IPS DF 4.7 (cell line): ENCODE data around the gene RANBP10.
"Not testable (repeated sequence)": the region's sequence is repeated elsewhere in the genome, so short reads cannot be mapped to it uniquely, and the experiment has no call there.

Experiments
- DNase-seq: peaks from one replicate; pipeline ENCODE4 v3.0.0-alpha.2; 2013; ENCODE audit warnings: low spot score; ENCODE audit errors: extremely low read depth

The RANBP10 gene

DNA sequence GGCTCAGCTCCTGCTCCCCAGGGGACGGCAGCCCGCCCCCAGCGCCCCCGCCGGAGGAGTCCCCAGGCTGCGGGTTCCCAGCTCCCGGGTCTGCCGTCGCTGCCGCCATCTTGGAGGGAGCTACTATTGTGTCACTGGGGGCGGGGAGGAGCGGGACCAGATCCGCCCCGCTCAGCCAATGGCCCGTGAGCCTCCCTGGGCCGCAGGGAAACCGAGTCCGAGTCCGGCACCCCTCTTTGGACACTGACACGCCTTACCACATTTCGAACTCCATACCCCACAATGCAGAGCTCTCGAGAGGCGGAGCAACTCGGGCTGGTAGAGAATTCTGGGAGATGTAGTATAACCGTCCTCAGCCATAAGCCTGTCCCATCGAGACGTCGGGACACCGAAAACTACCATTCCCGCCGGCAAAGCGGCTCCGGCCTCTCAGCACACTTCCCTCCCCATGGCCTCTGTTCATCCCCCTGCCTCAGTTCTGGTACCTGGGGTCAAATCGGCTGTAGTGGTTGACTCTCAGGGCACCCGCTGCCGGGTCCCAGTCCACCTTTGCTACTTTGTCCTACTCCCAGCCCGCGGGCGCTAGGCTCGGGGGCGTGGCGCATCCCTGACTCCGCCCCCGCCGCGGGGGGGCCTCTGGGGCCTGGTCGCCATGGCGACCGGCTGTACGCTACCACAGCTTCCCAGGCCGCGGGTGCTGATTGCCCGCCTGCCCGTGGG is at the start of gene RANBP10, which contains the start of gene TSNAXIP1:
RANBP10 (minus strand) TSS at position 133 of the 720 bp plus-strand sequence; CDS start at position 109, 24 bp downstream.
TSNAXIP1 (plus strand) TSS at position 462 of the 720 bp plus-strand sequence. CDS start 261 bp downstream, outside the sequence.
- DNase-seq = peak; percentile 98

DNA sequence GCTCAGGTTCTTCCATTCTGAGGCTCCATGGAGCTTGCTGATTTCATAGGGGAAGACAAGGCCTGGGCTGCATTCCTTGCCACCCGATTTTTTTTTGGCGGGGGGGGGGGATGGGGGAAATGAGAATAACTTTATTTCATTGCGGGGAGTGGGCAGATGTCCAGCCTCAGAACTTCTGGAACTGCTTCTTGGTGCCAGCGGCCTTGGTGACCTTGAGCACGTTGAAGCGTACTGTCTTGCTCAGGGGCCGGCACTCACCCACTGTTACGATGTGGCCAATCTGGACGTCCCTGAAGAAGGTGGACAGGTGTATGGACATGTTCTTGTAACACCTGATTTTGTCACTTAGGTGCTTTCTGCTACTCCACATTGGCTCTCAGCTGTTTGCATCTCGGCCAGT is 49.4 kb upstream of the RANBP10 start:
- no peak for DNase-seq

DNA sequence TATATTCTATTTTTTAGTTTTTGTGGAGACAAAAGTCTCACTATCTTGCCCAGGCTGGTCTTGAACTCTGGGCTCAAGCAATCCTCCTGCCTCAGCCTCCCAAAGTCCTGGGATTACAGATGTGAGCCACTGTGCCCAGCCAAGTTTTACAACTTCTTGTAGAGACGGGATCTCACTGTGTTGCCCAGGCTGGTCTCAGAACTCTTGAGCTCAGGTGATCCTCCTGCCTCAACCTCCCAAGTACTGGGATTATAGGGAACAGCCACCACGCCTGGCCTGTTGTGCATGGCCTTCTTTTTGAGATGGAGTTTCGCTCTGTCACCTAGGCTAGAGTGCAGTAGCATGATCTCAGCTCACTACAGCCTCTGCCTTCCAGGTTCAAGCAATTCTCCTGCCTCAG is 47.3 kb upstream of the RANBP10 start:
- DNase-seq = no peak

DNA sequence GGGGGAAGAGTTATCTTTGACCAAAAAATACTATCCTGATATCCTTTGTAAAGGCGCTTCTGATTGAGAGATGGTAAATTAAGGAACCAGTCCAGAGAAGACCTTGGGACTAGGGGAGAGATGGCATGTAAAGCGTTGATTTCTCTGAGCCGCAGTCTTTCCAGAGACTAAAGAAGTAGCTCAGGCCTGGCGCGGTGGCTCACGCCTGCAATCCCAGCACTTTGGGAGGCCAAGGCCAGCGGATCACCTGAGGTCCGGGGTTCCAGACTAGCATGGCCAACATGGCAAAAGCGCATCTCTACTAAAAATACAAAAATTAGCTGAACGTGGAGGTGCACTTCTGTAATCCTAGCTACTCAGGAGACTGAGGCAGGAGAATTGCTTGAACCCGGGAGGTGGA is 41.8 kb upstream of the RANBP10 start:
- DNase-seq = no peak

DNA sequence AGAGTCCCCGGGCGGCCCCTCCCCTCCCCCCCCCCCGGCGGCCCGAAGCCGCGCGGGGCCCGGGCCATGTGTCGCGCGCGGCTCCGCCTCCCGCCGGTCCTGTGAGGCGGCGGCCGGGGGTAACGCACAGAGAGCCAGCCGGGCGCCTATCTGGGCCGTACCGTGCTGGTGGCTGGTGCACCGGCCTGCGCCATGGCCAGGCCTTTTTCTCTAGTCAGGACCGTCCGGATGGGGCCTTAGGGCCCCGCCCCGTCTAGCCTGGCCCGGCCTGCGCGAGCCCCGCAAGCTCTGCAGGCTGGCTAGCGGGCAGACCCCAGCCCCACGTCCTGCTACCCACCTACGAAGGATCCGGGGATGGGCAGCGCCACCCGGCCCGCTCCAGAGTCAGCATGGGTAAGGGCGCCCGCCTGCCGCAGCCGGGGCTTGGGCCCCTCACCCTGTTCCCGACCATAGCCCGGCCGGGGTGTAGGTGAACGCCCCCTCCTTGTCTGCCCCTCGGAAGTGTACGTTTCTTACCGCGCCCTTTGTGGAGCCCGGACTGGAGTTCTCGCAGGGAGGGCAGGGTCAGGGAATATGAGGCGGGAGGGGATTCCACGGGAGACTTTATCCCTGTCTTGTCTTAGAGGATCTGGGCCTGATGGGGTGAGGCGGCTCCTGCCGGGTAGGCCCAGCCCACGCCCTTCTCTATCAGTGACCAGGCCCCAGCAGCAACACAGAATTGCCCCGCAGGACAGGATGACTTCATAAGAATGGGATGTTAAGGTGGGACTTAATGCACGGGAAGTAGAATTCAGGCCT is 40.9 kb upstream of the RANBP10 start, which contains the start of gene CENPT:
CENPT (minus strand) TSS at position 630 of the 798 bp plus-strand sequence. CDS start 13,834 bp downstream, outside the sequence.
- no peak for DNase-seq

DNA sequence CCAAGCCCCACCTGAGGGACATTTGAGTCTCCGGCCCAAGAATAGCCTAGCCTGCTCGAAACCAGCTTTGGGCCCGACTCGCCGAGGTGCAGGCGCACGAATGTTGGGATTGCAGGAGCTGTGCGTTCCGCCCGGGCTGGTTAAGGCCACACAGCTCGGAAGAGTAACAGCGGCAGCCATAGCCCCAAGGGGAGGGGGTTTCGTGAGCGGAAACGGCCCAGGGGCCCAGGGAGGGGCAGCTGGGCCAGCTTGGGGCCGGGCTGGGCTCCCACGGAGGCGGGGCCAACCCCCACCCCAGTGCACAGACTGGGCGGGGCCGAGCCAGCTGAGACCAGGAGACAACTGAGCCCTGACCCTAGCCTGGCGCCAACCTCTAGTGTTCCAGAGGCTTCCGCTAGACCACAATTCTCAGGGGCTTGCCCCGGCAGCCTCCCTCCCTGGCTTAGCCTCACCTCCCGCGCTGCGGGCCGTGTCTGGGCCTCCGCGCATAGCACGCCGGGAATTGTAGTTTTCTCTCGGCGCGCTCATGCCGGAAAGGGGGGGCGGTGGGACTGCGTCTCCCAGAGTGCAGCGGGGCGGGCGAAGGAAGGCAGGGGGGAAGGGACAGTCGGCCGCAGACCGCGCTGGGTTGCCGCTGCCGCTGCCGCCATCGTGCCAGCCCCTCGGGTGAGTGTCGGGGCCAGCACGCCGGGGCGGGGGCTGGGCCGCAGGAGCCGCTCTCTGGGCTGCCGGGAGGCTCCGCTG is 40.1 kb upstream of the RANBP10 start, which contains the start of gene NUTF2:
NUTF2 (plus strand) TSS at position 614 of the 744 bp plus-strand sequence. CDS start 18,198 bp downstream, outside the sequence.
- peak; percentile 95 for DNase-seq

DNA sequence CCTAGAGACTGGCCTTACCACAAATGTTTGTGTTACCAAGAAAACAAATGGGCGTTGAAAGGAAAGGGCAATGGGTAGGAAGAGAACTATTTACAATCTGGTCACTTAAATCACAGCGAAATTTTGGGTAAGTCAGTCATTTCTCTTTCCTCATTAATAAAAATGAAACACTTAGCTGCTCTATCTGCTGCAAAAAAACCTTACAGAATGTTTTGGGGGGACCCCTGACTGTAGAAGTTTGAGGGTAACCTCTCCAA is 39.6 kb upstream of the RANBP10 start:
- DNase-seq = no peak

DNA sequence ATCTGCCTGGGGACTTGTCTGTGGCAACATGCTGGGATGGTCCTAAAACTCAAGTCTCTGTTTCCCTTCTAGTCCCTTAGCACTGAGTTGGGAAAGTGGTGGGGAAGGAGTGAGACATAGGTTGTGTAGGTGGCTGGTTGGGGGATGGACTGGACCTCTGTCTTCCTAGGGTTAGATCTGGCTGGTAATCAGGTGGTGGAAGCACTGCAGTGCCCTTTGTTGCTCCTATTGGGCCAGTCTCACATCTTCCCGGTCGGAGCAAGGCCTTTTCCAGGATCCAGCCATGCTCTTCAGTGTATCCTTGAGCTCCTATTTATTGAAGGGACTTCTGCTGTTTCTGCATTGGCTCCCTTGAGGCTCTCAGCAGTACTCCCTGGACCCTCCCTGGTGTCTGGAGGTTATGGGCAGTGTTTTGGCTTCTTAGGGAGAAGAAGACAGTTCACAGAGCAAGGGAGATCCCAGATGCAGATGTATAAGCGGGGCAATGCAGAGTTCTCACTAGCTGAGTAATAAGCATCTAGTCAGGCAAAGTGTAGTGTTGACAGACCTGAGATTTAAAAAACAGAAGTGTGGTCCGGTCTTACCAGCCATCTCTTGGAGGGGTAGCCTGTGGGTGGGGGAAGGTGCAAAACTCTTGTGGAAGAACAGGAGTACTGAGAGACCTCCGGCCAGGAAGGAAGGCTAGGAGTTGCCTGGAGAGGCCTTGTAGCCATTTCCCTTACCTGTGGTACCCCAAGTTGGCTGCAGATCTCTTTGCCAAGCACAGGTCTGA is 39.1 kb upstream of the RANBP10 start:
- DNase-seq = no peak

DNA sequence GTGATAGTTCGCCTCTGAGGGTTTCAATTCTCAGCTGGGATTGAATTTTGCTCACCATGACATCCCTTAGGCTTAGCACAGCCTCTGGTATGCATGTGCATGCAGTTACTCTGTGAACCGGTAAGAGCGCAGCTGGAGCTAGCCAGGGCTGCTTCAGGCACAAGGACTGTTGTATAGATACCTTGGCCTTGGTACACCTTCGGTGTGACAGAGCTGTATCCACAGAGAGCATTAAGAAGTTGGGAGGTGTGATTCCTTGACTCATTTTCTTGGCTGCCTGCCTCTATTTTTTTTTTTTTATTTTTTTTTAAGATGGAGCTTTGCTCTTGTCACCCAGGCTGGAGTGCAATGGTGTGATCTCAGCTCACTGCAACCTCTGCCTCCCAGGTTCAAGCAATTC is 38.1 kb upstream of the RANBP10 start:
- no peak for DNase-seq

DNA sequence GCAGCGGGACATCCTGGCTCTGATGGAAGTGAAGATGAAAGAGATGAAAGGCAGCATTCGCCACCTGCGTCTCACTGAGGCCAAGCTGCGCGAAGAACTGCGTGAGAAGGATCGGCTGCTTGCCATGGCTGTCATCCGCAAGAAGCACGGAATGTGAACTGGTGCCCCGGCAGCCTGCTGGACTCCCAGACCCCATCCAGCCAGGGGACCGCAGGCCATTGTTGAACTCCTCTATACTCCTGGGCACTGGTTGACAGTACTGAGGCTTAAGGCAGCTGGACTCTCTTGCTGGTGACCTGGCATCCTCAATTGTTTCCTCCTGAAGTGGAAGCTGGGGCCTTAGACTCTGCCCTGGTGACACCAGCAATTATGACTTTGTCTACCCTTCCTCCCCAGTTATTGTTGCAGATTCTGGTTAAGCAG is 37.0 kb upstream of the RANBP10 start:
- no peak for DNase-seq

DNA sequence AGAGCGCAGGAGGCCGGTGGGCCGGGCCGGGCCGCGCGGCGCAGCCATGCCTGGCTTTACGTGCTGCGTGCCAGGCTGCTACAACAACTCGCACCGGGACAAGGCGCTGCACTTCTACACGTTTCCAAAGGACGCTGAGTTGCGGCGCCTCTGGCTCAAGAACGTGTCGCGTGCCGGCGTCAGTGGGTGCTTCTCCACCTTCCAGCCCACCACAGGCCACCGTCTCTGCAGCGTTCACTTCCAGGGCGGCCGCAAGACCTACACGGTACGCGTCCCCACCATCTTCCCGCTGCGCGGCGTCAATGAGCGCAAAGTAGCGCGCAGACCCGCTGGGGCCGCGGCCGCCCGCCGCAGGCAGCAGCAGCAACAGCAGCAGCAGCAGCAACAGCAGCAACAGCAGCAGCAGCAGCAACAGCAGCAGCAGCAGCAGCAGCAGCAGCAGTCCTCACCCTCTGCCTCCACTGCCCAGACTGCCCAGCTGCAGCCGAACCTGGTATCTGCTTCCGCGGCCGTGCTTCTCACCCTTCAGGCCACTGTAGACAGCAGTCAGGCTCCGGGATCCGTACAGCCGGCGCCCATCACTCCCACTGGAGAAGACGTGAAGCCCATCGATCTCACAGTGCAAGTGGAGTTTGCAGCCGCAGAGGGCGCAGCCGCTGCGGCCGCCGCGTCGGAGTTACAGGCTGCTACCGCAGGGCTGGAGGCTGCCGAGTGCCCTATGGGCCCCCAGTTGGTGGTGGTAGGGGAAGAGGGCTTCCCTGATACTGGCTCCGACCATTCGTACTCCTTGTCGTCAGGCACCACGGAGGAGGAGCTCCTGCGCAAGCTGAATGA is 36.4 kb upstream of the RANBP10 start:
- no peak for DNase-seq

DNA sequence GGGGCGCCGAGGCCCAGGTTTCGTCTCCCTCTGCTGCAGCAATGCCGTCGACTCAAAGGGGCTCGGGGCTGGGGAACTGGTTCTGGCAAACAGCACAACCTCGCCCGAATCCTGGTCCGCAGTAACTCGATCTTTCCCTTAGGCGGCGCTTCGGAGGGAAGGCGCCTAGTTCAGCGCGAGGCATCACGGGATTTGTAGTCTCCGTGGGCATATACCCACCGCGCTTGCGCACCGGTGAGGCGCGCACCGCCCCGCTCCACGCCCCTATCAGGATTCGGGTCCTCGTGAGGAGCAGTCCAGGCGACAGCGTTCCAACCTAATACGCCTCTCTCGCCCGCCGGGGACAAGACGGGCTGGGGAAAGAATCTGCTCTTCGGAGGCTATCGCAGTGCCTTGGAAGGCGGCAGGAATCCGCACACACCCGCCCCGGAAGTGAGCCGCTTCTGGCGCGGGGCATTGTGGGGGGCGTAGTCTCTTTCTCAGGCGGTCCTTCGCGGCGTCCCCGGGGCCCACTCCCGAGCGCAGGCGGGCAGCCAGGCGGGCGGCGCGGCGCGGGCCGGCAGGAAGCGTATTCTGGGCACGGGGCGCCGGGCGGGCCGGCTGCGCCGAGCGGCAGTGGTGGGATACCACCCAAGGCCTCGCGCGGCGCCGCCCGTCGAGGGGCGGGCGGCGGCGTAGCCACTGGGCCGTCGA is 35.6 kb upstream of the RANBP10 start, which contains the start of gene THAP11:
THAP11 (plus strand) TSS at position 505 of the 693 bp plus-strand sequence. CDS start 235 bp downstream, outside the sequence.
- peak; percentile 87 for DNase-seq

DNA sequence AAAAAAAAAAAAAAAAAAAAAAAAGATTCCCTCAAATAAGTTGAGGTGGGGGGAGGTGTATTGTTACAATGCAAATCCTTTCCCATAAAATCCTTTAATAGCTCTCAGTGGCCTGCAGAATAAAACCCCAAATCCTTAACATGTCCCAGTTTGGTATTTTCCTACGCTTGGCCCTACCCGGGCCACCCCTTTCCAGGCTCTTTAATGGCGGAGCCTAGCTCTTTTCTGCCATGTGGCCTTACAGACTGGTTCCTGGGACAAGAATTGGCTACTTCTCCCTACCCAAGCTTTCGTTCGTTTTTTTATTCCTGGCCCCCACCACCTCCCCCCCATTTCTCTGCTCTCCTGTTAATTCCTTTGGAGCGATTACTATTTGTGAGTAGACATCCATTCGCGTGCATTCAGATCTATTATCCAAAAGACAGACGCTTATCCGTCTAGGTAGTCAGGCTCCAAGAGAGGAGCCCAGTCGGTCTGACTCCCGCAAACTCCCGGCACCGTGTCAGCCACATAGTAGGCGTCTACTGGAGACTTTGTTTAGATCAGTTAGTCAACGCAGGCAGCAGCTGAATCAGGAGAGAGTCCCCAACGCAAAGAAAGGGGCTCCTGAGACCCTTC is 34.9 kb upstream of the RANBP10 start:
- no peak for DNase-seq

DNA sequence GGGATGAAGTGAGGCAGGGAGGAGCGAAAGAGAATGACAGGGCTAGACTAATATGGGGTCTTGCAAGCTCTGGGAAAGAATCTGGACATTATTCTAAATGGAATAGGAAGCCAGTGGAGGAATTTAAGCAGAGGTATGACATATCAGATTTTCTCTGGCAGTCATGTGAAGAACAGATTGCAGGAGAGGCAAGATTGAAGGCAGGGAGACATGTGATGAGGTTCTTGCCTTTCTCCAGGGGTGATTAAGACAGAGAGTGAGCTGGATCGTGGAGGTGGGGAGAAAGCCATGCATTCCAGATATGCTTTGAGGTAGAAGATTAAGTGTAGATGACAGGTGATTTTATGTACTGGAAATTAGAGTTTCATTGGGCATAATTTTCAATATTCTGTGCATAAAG is 31.5 kb upstream of the RANBP10 start:
- no peak for DNase-seq

DNA sequence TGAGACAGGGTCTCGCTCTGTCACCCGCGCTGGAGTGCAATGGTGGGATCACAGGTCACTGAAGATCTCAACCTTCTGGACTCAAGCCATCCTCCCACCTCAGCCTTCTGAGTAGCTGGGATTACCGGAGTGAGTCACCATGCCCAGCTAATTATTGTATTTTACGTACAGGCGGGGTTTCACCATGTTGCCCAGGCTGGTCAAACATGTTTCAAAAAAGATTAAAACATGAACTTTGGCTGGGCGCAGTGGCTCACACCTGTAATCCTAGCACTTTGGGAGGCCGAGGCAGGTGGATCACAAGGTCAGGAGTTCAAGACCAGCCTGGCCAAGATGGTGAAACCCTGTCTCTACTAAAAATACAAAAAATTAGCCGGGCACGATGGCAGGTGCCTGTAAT is 30.8 kb upstream of the RANBP10 start:
- not testable (repeated sequence) for DNase-seq

DNA sequence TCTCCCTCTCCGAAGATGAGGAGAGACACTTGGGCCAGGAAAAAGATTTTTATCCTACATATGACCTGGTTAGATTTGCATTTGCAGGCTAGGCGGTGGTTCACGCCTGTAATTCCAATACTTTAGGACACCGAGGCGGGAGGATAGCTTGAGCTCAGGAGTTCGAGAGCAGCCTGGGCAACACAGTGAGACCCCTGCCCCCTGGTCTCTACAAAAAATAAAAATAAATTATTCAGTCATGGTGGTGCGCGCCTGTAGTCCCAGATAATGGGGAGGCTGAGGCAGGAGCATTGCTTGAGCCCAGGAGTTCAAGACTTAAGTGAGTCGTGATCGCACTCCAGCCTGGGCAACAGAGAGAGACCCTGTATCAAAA is 27.9 kb upstream of the RANBP10 start:
- no peak for DNase-seq

DNA sequence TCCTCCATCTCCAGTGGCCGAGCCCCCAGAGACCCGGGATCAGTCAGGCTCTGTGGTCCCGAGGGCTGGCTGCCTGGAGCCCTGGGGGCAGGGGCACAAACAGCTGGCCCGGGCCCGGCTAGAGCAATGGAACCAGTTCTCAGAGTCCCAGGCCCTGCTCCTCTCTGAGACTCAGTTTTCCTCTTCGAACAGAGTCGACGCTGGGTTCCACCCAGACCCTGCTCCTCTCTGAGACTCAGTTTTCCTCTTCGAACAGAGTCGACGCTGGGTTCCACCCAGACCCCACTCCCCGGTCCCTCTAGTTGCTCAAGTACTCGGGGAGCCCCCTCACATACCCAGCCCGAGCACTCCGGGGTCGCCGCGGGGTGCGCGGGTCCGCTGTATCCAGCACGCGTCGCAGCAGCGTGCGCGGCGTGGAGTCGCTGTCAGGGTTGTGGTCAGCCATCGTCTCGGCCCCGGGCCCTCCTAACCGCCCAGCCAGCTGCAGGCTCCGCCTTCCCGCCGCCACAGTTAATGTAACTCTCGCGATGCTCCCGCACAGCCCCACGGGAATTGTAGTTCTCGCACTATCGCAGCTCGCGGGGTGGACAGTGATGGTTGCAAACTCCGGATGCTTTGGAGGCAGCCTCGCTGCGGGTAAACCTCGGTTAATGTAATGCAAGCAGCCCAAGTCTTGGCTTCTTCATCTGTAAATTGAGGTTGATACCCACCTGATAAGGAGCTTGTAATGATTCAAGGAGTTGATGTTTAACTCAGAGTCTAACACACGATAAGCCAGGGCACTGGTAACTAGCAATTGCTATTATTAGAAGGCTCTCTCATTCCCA is 27.3 kb upstream of the RANBP10 start:
- no peak for DNase-seq

DNA sequence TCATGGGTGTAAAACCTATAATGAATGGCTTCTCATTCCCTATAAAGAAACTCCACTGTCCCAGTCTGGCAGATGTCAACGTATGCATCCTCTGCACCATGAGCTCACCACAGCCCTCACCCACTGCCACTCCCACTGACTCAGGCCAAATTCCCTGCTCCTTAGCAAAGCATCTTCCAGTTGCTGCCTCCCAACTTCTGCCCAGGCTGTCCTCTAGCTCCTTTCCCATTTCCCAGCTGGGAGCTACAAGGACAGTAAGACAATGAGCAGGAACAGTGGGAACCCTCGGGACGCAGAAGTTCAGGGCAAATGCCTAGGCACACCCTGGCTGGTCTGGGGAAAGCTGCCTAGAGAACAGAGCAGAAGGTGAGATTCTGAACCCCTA is 26.7 kb upstream of the RANBP10 start:
- no peak for DNase-seq
